ENCODE results near the gene ZNF148.

GRCh38 chr3:125316949-125317348 is 58.2 kb downstream of the ZNF148 start:
- TF ChIP-seq CTCF (IDR thresholded peaks at IDR 0.05): no peak
- no peak for TF ChIP-seq POLR2AphosphoS5 (IDR thresholded peaks at IDR 0.05)
- no peak for TF ChIP-seq POLR2A (IDR thresholded peaks at IDR 0.05)
- no peak for TF ChIP-seq EP300 (IDR thresholded peaks at IDR 0.05)

Measured in upper lobe of left lung (tissue), 4 donors.